ENCODE measurements around the gene SLC38A6. TPM values are rescaled to one million over a fixed set of nuclear protein-coding genes. Genes with fewer than 3 reads are reported as not detected.

The SLC38A6 gene
- polyA plus RNA-seq, 1 donor: 27.1 TPM

DNA sequence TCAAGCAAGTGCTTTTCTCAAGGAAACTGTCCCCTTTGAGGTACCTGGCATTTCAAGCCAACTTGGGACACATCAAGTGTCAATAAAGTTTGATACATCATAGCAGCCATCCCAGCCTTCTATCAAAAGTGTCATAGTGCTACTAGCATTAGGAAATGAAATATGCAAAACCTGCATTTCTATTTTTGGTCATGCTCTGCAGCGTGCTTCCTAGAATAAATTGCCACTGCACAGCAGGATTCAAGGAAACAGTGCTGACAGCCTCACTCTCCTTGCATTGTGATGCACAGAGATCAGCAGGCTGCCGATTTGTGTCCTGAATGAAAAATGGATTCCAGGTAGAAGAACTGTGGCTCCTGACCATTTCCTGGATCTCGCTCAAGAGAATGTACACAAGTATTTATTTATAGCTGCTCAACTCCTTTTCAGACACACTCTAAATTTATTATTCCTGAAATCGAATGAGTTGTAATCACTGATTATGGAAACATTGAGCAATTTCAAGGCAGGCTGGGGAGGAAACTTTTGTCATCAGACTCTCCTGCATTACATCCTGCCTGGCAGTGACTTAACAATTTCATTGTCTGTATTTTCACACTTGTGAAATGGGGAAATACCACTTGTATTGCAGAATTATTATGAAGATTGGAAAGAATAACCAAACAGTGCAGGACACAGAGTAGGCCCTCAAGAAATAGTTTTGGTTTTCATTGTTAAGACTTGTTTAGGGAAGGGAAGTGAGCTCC, 120.9 kb downstream of the SLC38A6 start:
- Histone ChIP-seq H3K27ac (ENCODE audit: low read length) (no peak overlapping the region), H3K36me3 (ENCODE audit: control insufficient read depth, insufficient read depth, low read length) (no peaks in the 10 kb centered on the region)
- no peak for DNase-seq

More for the DNA sequence above, 120.9 kb downstream of the SLC38A6 start:
- Histone ChIP-seq H3K27me3 (ENCODE audit: control insufficient read depth, insufficient read depth, low read length) (no peaks in the 10 kb centered on the region), H3K9me3 (ENCODE audit: control insufficient read depth, low read depth, low read length) (peaks cover 3% of the 10 kb centered on the region), H3K4me1 (ENCODE audit: control insufficient read depth, insufficient read depth, low read length) (peaks cover 14% of the 10 kb centered on the region), H3K4me3 (ENCODE audit: low read length) (no peak overlapping the region)
- no CpG with 5 or more reads among the region's 4 CpGs for WGBS (ENCODE audit: insufficient coverage, low lambda C conversion rate)

Other genes with a start within 250 kb of the SLC38A6 start
- 30.7 TPM for gene MNAT1, start 246.5 kb upstream of the SLC38A6 start, polyA plus RNA-seq
- gene TRMT5, start 166 bp upstream of the SLC38A6 start, polyA plus RNA-seq: 13.6 TPM